Hair follicle dermal papilla cell (primary cell): ENCODE measurements around the gene C1orf216. TPM values are rescaled to one million over a fixed set of nuclear protein-coding genes. Genes with fewer than 3 reads are reported as not detected.

ENCODE experiments used
- total RNA-seq: library from RNA; depleted of rRNA; stranded (reverse); fragments of >200 nt; gene quantifications from 2 replicates; pipeline ENCODE4 v1.2.3, GENCODE V29; 2012

C1orf216 gene
- total RNA-seq, result 28.6 and 29.9 TPM in 2 replicates

DNA sequence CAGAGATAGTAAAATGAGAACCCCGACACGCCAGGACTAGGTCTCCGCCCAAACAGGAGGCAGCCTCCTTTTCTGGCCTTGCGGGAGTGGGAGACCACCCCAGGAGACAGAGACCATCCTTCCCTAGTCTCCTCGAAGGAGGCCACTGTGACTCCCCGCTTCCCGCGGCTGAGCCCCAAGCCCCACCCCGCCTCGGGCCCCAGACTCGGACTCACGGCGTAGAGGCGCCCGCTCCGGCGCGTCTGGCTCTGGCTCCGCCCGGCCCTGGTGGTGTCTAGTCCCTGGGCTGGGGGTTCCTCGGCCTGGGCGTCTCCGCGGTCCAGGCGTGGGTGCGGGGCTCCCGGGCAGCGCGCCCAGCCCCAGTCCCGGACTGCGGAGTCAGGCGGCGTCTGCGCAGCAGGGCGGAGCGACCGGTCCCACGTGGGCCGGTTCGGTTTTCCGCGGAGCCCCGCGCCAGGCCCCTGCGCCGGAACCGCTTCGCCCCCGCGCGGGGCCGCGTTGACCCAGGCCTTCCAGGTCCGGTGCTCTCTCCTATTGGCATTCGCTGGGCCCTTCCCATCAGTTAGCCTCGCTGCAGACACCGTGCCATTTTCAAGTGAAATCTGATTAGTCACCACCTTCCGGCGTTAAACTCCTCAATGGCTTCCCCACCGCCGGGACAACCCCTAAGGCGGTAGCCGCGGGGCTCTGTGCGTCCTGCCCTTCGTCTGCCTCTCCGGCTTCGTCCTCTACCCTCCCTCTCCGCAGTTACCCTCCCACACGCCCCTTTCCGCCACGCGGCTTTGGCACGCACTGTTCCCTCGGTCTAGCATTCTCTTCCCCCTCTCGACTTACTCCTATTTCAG, at the start of gene C1orf216:
C1orf216 (minus strand) TSS at position 393 of the 845 bp plus-strand sequence. CDS start 2,563 bp downstream, outside the sequence.

Other genes with a start within 250 kb of the C1orf216 start
- 39.3 and 51.1 TPM in 2 replicates for gene KIAA0319L, start 161.5 kb downstream of the C1orf216 start, total RNA-seq
- 34.0 and 34.4 TPM in 2 replicates for gene NCDN, start 161.1 kb downstream of the C1orf216 start, total RNA-seq
- gene TFAP2E, start 145.6 kb downstream of the C1orf216 start, total RNA-seq, result 0.32 and 0.61 TPM in 2 replicates
- 19.8 and 24.0 TPM in 2 replicates for gene PSMB2, start 77.4 kb downstream of the C1orf216 start, total RNA-seq
- 2.8 and 3.1 TPM in 2 replicates for gene CLSPN, start 51.1 kb upstream of the C1orf216 start, total RNA-seq
- 16.4 and 22.2 TPM in 2 replicates for gene AGO4, start 89.1 kb upstream of the C1orf216 start, total RNA-seq
- gene AGO1, start 164.3 kb upstream of the C1orf216 start, total RNA-seq, result 25.5 and 26.8 TPM in 2 replicates
- 23.7 and 24.9 TPM in 2 replicates for gene AGO3, start 212.2 kb upstream of the C1orf216 start, total RNA-seq